CD14-positive monocyte (primary cell): Measurements from ENCODE around the gene IFNG-AS1. TPM values are rescaled to one million over a fixed set of nuclear protein-coding genes. Genes with fewer than 3 reads are reported as not detected.

Experiments
- DNase-seq, 3 donors: peaks; one replicate each; pipeline ENCODE4 v3.0.0-alpha.2; 2011 to 2022
- H2AFZ ChIP-seq: 2 replicates; pipeline ENCODE4 v1.6.0; 2012; ENCODE audit warnings: mild to moderate bottlenecking, low read depth, low read length, inconsistent platforms; ENCODE audit not compliant: insufficient read depth, poor library complexity, severe bottlenecking
- H3K27ac ChIP-seq, 2 donors: 1 replicate in 1 of 2; 2 replicates in 1 of 2; pipeline ENCODE4 v1.5.1; 2012 to 2013; ENCODE audit warnings: low read length in 2 of 2, control low read depth in 1 of 2, inconsistent platforms in 1 of 2, low read depth in 1 of 2, mild to moderate bottlenecking in 1 of 2
- H3K27me3 ChIP-seq, 2 donors: one replicate each; pipeline versions ENCODE4 v1.6.0 to v1.6.1; 2011 to 2013; ENCODE audit warnings: low read length in 2 of 2; ENCODE audit not compliant: control insufficient read depth in 2 of 2, insufficient read depth in 2 of 2
- H3K36me3 ChIP-seq, 2 donors: replicated peaks in 1 of 2; 1 replicate in 1 of 2; 2 replicates in 1 of 2; pipeline versions ENCODE4 v1.5.1 to v1.6.1; 2012 to 2013; ENCODE audit warnings: low read length in 2 of 2, control low read depth in 1 of 2, inconsistent platforms in 1 of 2, mild to moderate bottlenecking in 1 of 2; ENCODE audit not compliant: insufficient read depth in 2 of 2, control insufficient read depth in 1 of 2
- H3K4me1 ChIP-seq, 2 donors: 1 replicate in 1 of 2; 2 replicates in 1 of 2; pipeline versions ENCODE4 v1.5.1 to v1.6.1; 2012 to 2013; ENCODE audit warnings: low read length in 2 of 2, control low read depth in 1 of 2, inconsistent platforms in 1 of 2, mild to moderate bottlenecking in 1 of 2, moderate library complexity in 1 of 2; ENCODE audit not compliant: insufficient read depth in 2 of 2, control insufficient read depth in 1 of 2
- H3K4me2 ChIP-seq: replicated peaks from 2 replicates; pipeline ENCODE3; 2012; ENCODE audit warnings: low read length, moderate library complexity, mild to moderate bottlenecking; ENCODE audit not compliant: poor library complexity, severe bottlenecking; ENCODE audit errors: extremely low read depth
- H3K4me3 ChIP-seq, 3 experiments: fragments of 200-600 bp in 1 of 3; sonication (generic) in 1 of 3; replicated peaks in 1 of 3; 1 replicate in 2 of 3; 2 replicates in 1 of 3; pipeline ENCODE4 v1.5.1; 2011 to 2013; ENCODE audit warnings: low read length in 3 of 3, mild to moderate bottlenecking in 3 of 3, control low read depth in 2 of 3, low read depth in 2 of 3, inconsistent platforms in 1 of 3, moderate library complexity in 1 of 3
- H3K79me2 ChIP-seq: 2 replicates; pipeline ENCODE4 v1.6.0; 2012; ENCODE audit warnings: mild to moderate bottlenecking, control low read depth, inconsistent platforms, low read length, moderate library complexity; ENCODE audit not compliant: insufficient read depth
- H3K9ac ChIP-seq: 2 replicates; pipeline ENCODE4 v1.6.0; 2017; ENCODE audit warnings: low read length, mild to moderate bottlenecking; ENCODE audit not compliant: insufficient read depth, poor library complexity, severe bottlenecking
- H3K9me3 ChIP-seq, 2 donors: replicated peaks in 1 of 2; 1 replicate in 1 of 2; 2 replicates in 1 of 2; pipeline versions ENCODE4 v1.5.1 to v1.6.1; 2012 to 2013; ENCODE audit warnings: low read length in 2 of 2, control low read depth in 1 of 2; ENCODE audit not compliant: control insufficient read depth in 1 of 2, insufficient read depth in 1 of 2
- H4K20me1 ChIP-seq: 2 replicates; pipeline ENCODE4 v1.6.0; 2012; ENCODE audit warnings: mild to moderate bottlenecking, low read length, control low read depth, moderate library complexity; ENCODE audit not compliant: insufficient read depth
- H3K27ac Mint-ChIP-seq, 7 donors: one replicate each; pipeline ENCODE4 v1.8.0; 2020; ENCODE audit warnings: mild to moderate bottlenecking in 7 of 7, mixed read lengths in 7 of 7, moderate library complexity in 6 of 7, inconsistent platforms in 2 of 7
- H3K27me3 Mint-ChIP-seq, 3 donors: one replicate each; pipeline ENCODE4 v1.8.0; 2021 to 2022; ENCODE audit warnings: low read depth in 3 of 3, mild to moderate bottlenecking in 3 of 3, mixed read lengths in 3 of 3, moderate library complexity in 3 of 3, inconsistent platforms in 1 of 3
- H3K36me3 Mint-ChIP-seq, 2 donors: one replicate each; pipeline ENCODE4 v1.8.0; 2020; ENCODE audit warnings: mixed read lengths in 2 of 2, inconsistent platforms in 1 of 2, mild to moderate bottlenecking in 1 of 2
- H3K4me1 Mint-ChIP-seq: one replicate; pipeline ENCODE4 v1.8.0; 2020; ENCODE audit warnings: mild to moderate bottlenecking, mixed read lengths
- H3K4me3 Mint-ChIP-seq, 2 donors: one replicate each; pipeline ENCODE4 v1.8.0; 2020; ENCODE audit warnings: mild to moderate bottlenecking in 2 of 2, mixed read lengths in 2 of 2, moderate library complexity in 1 of 2
- H3K9me3 Mint-ChIP-seq, 7 donors: one replicate each; pipeline ENCODE4 v1.8.0; 2020 to 2022; ENCODE audit warnings: mixed read lengths in 7 of 7, mild to moderate bottlenecking in 6 of 7, moderate library complexity in 6 of 7, inconsistent platforms in 2 of 7
- WGBS: methylation state at CpG from one replicate; pipeline ENCODE4 v1.1.5; 2013; ENCODE audit warnings: missing lambda C conversion rate; ENCODE audit not compliant: insufficient coverage; 5-methylcytosine and 5-hydroxymethylcytosine counted together
- intact Hi-C, 2 donors: fragments of 100-400 bp; cut with micrococcal nuclease; formaldehyde crosslinking; loops; one replicate each; pipeline versions ENCODE4 v1.15.0 to v1.15.1; 2023
- polyA plus RNA-seq, 3 donors: library from polyadenylated mRNA; depleted of rRNA in 1 of 3; unstranded in 2 of 3; stranded (reverse) in 1 of 3; fragments of 300-500 nt in 2 of 3; fragments of >200 nt in 1 of 3; fragmentation: Illumina TruSeq in 2 of 3; gene quantifications; 1 replicate in 2 of 3; 2 replicates in 1 of 3; pipeline ENCODE4 v1.2.3, GENCODE V29; 2012 to 2021
- TF ChIP-seq, protein P1 (sequence below): fragments of 200-600 bp; IDR thresholded peaks from one replicate; pipeline ENCODE4 v1.8.0; 2022; ENCODE audit warnings: antibody characterized with exemption, mild to moderate bottlenecking

IFNG-AS1 gene
- polyA plus RNA-seq, 3 donors = not detected

DNA sequence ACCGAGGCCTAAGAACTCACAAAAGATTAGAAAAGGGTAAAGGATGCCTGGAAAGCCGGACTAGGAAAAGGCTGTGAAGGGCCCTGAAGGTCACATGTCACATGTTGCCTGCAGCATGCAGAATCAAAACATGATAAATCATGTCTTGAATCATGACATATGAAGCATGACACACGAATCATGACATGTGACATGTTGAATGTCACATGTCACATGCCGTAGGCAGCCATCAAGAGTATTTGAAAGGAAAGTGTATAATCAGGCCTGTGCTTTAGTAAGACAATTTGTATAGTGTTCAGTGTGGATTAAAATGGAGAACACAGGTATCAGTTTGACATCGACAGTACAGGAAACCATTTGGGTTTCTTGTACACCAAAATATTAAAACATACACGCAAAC is 30.8 kb downstream of the IFNG-AS1 start:
- no peak overlapping the region for H3K4me3 ChIP-seq
- Mint-ChIP-seq H3K9me3 (peaks cover 0 to 5% (median 0%) of the 10 kb centered on the region in 7 donors), H3K4me1 (no peaks in the 10 kb centered on the region), H3K27me3 (peaks cover 0 to 2% (median 0%) of the 10 kb centered on the region in 3 donors), H3K27ac (no peak overlapping the region), H3K4me3 (no peak overlapping the region), H3K36me3 (no peaks in the 10 kb centered on the region)
- no peak overlapping the region for H2AFZ ChIP-seq
- H3K27ac ChIP-seq = no peak overlapping the region
- intact Hi-C loops = no loop called here
- H3K79me2 ChIP-seq = no peaks in the 10 kb centered on the region
- no peaks in the 10 kb centered on the region for H3K27me3 ChIP-seq
- no peak overlapping the region for H3K9ac ChIP-seq
- H3K4me2 ChIP-seq = no peak overlapping the region
- no peaks in the 10 kb centered on the region for H3K36me3 ChIP-seq
- H3K4me1 ChIP-seq = no peaks in the 10 kb centered on the region
- TF ChIP-seq, protein P1, sequence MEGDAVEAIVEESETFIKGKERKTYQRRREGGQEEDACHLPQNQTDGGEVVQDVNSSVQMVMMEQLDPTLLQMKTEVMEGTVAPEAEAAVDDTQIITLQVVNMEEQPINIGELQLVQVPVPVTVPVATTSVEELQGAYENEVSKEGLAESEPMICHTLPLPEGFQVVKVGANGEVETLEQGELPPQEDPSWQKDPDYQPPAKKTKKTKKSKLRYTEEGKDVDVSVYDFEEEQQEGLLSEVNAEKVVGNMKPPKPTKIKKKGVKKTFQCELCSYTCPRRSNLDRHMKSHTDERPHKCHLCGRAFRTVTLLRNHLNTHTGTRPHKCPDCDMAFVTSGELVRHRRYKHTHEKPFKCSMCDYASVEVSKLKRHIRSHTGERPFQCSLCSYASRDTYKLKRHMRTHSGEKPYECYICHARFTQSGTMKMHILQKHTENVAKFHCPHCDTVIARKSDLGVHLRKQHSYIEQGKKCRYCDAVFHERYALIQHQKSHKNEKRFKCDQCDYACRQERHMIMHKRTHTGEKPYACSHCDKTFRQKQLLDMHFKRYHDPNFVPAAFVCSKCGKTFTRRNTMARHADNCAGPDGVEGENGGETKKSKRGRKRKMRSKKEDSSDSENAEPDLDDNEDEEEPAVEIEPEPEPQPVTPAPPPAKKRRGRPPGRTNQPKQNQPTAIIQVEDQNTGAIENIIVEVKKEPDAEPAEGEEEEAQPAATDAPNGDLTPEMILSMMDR = no peak
- H4K20me1 ChIP-seq = no peaks in the 10 kb centered on the region
- DNase-seq = no peak
- WGBS = 86% methylated on average over 4 of the region's 6 CpGs
- H3K9me3 ChIP-seq = no peaks in the 10 kb centered on the region

DNA sequence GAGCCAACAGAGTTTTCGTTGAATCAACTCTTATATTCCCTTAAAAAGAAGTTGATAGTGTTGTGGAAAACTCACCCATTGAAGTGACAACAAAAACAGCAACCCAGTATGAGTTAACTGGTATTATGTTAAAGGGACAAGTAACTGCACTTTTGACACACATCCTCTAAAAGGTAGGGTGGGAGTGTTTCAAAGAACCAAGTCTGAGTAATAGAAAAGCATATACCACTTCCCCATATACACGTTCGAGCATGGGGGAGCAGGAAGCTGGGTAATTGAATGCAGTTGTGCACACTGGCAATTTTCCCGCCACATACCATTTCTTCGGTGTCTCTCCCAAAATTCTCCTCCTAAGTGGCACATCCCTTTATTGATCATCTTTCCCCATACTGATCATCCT is 31.5 kb downstream of the IFNG-AS1 start:
- H4K20me1 ChIP-seq = no peaks in the 10 kb centered on the region
- H3K79me2 ChIP-seq = no peaks in the 10 kb centered on the region
- H3K9ac ChIP-seq = no peak overlapping the region
- TF ChIP-seq, protein P1 = no peak
- H3K36me3 ChIP-seq = no peaks in the 10 kb centered on the region
- Mint-ChIP-seq H3K9me3 (peaks cover 0 to 5% (median 0%) of the 10 kb centered on the region in 7 donors), H3K4me1 (no peaks in the 10 kb centered on the region), H3K4me3 (no peak overlapping the region), H3K27ac (no peak overlapping the region), H3K27me3 (peaks cover 0 to 2% (median 0%) of the 10 kb centered on the region in 3 donors), H3K36me3 (no peaks in the 10 kb centered on the region)
- no peaks in the 10 kb centered on the region for H3K9me3 ChIP-seq
- intact Hi-C loops = no loop called here
- H3K4me3 ChIP-seq = no peak overlapping the region
- no peak overlapping the region for H3K4me2 ChIP-seq
- H3K4me1 ChIP-seq = no peaks in the 10 kb centered on the region
- no peaks in the 10 kb centered on the region for H3K27me3 ChIP-seq
- no CpG with 5 or more reads among the region's 5 CpGs for WGBS
- H2AFZ ChIP-seq = no peak overlapping the region
- no peak overlapping the region for H3K27ac ChIP-seq
- no peak for DNase-seq
